Neuronal stem cell (in vitro differentiated cells): ENCODE data around the gene RFT1.
A peak's percentile ranks its signal among the peaks of the same experiment; 100 is the strongest.
"Not testable (repeated sequence)": the region's sequence is repeated elsewhere in the genome, so short reads cannot be mapped to it uniquely, and the experiment has no call there.

Experiments used
- DNase-seq: peaks from one replicate; pipeline ENCODE4 v3.0.0-alpha.2; 2013; ENCODE audit warnings: low spot score
- H2AFZ ChIP-seq: one replicate; pipeline ENCODE4 v1.6.1; 2013; ENCODE audit warnings: mild to moderate bottlenecking, low read length, inconsistent platforms
- H2AK5ac ChIP-seq: 2 replicates; pipeline ENCODE4 v1.6.1; 2013; ENCODE audit warnings: low read depth, mild to moderate bottlenecking, inconsistent platforms, low read length, moderate library complexity, mixed read lengths
- H2BK120ac ChIP-seq: 2 replicates; pipeline ENCODE4 v1.6.1; 2013; ENCODE audit warnings: low read depth, mild to moderate bottlenecking, inconsistent platforms, low read length, moderate library complexity, mixed read lengths
- H2BK12ac ChIP-seq: one replicate; pipeline ENCODE4 v1.6.1; 2013; ENCODE audit warnings: low read length, inconsistent platforms
- H2BK15ac ChIP-seq: 2 replicates; pipeline ENCODE4 v1.6.1; 2013; ENCODE audit warnings: mild to moderate bottlenecking, low read length, inconsistent platforms, mixed read lengths
- H2BK5ac ChIP-seq: one replicate; pipeline ENCODE4 v1.6.1; 2013; ENCODE audit warnings: inconsistent platforms, mild to moderate bottlenecking, low read length, moderate library complexity
- H3K14ac ChIP-seq: one replicate; pipeline ENCODE4 v1.6.1; 2013; ENCODE audit warnings: low read length, inconsistent platforms
- H3K18ac ChIP-seq: 2 replicates; pipeline ENCODE4 v1.6.1; 2013; ENCODE audit warnings: low read length, inconsistent platforms
- H3K23ac ChIP-seq: 2 replicates; pipeline ENCODE4 v1.6.1; 2013; ENCODE audit warnings: low read depth, mild to moderate bottlenecking, mixed read lengths, low read length, inconsistent platforms; ENCODE audit not compliant: poor library complexity
- H3K27ac ChIP-seq: replicated peaks from 3 replicates; pipeline ENCODE4 v1.5.1; 2013; ENCODE audit warnings: low read length, inconsistent platforms
- H3K27me3 ChIP-seq, 3 experiments: 2 replicates each; pipeline ENCODE4 v1.6.1; 2013; ENCODE audit warnings: low read length in 3 of 3, mild to moderate bottlenecking in 2 of 3, inconsistent platforms in 1 of 3, low read depth in 1 of 3, mixed read lengths in 1 of 3, moderate library complexity in 1 of 3; ENCODE audit not compliant: control insufficient read depth in 3 of 3, insufficient read depth in 3 of 3
- H3K36me3 ChIP-seq, 2 donors: replicated peaks in 1 of 2; 2 replicates each; pipeline ENCODE4 v1.6.1; 2013; ENCODE audit warnings: low read length in 2 of 2; ENCODE audit not compliant: control insufficient read depth in 2 of 2, insufficient read depth in 2 of 2
- H3K4ac ChIP-seq: 2 replicates; pipeline ENCODE4 v1.6.1; 2013; ENCODE audit warnings: inconsistent platforms, mild to moderate bottlenecking, low read length, moderate library complexity
- H3K4me1 ChIP-seq, 2 donors: 1 replicate in 1 of 2; 2 replicates in 1 of 2; pipeline ENCODE4 v1.6.1; 2013; ENCODE audit warnings: low read length in 2 of 2, low read depth in 1 of 2; ENCODE audit not compliant: control insufficient read depth in 2 of 2, insufficient read depth in 1 of 2
- H3K4me2 ChIP-seq: one replicate; pipeline ENCODE4 v1.6.1; 2013; ENCODE audit warnings: mild to moderate bottlenecking, low read length, inconsistent platforms; ENCODE audit not compliant: insufficient read depth, poor library complexity, severe bottlenecking
- H3K4me3 ChIP-seq, 2 donors: 2 replicates each; pipeline ENCODE4 v1.5.1; 2013; ENCODE audit warnings: low read length in 2 of 2, mild to moderate bottlenecking in 2 of 2, inconsistent platforms in 1 of 2, moderate library complexity in 1 of 2
- H3K79me1 ChIP-seq: one replicate; pipeline ENCODE4 v1.6.1; 2013; ENCODE audit warnings: low read depth, mild to moderate bottlenecking, inconsistent platforms, low read length, moderate library complexity
- H3K9ac ChIP-seq: one replicate; pipeline ENCODE4 v1.6.1; 2013; ENCODE audit warnings: mild to moderate bottlenecking, low read depth, low read length, inconsistent platforms; ENCODE audit not compliant: poor library complexity
- H3K9me3 ChIP-seq, 2 donors: replicated peaks in 1 of 2; 2 replicates each; pipeline versions ENCODE3 to v1.6.1; 2013; ENCODE audit warnings: low read length in 2 of 2, mild to moderate bottlenecking in 2 of 2, inconsistent platforms in 1 of 2, low read depth in 1 of 2, mixed read lengths in 1 of 2, moderate library complexity in 1 of 2; ENCODE audit not compliant: control insufficient read depth in 2 of 2, insufficient read depth in 1 of 2
- H4K8ac ChIP-seq: one replicate; pipeline ENCODE4 v1.6.1; 2013; ENCODE audit warnings: low read depth, mild to moderate bottlenecking, inconsistent platforms, low read length, moderate library complexity
- H4K91ac ChIP-seq: one replicate; pipeline ENCODE4 v1.6.1; 2013; ENCODE audit warnings: low read length, low read depth, mild to moderate bottlenecking, inconsistent platforms; ENCODE audit not compliant: poor library complexity
- WGBS, 2 donors: extraction: QIAGEN DNeasy Blood & Tissue Kit; methylation state at CpG; one replicate each; pipeline ENCODE4 v1.1.7; 2013; ENCODE audit warnings: missing lambda C conversion rate in 2 of 2, mixed read lengths in 1 of 2; ENCODE audit not compliant: insufficient read length in 2 of 2, insufficient replicate concordance in 1 of 2; ENCODE audit errors: extremely low coverage in 2 of 2; 5-methylcytosine and 5-hydroxymethylcytosine counted together

Gene RFT1

GRCh38 chr3:53151465-53151864, 21.2 kb upstream of the RFT1 start:
- H2BK5ac ChIP-seq = peak overlapping the region; percentile 31
- H2BK12ac ChIP-seq = peak overlapping the region; percentile 35
- WGBS, 2 donors = no CpG with 5 or more reads among the region's 5 CpGs
- no peaks in the 10 kb centered on the region for H3K79me1 ChIP-seq
- no peak overlapping the region for H2BK15ac ChIP-seq
- no peak overlapping the region for H4K91ac ChIP-seq
- DNase-seq = no peak
- no peak overlapping the region for H3K18ac ChIP-seq
- peaks cover 0 to 3% of the 10 kb centered on the region in 2 donors for H3K4me1 ChIP-seq
- no peaks in the 10 kb centered on the region for H3K9me3 ChIP-seq
- no peak overlapping the region for H3K27ac ChIP-seq
- H3K4me3 ChIP-seq = no peak overlapping the region
- H3K4me2 ChIP-seq = no peak overlapping the region
- no peak overlapping the region for H3K4ac ChIP-seq
- no peak overlapping the region for H2AFZ ChIP-seq
- no peak overlapping the region for H3K14ac ChIP-seq
- H3K9ac ChIP-seq = no peak overlapping the region
- no peak overlapping the region for H2BK120ac ChIP-seq
- H2AK5ac ChIP-seq = no peak overlapping the region
- H3K27me3 ChIP-seq = peaks cover 0 to 92% (median 3%) of the 10 kb centered on the region in 3 experiments
- no peak overlapping the region for H3K23ac ChIP-seq
- no peaks in the 10 kb centered on the region for H3K36me3 ChIP-seq
- H4K8ac ChIP-seq = no peak overlapping the region

- not testable (repeated sequence) for H3K4me2 ChIP-seq, H3K14ac ChIP-seq, H2BK5ac ChIP-seq, H3K23ac ChIP-seq, H3K4me1 ChIP-seq, H3K79me1 ChIP-seq, H3K18ac ChIP-seq, H2AK5ac ChIP-seq, H2BK12ac ChIP-seq, H3K27ac ChIP-seq, H3K4me3 ChIP-seq, H3K4ac ChIP-seq, H3K9ac ChIP-seq, H4K8ac ChIP-seq, H2BK15ac ChIP-seq, DNase-seq, H2BK120ac ChIP-seq, H3K9me3 ChIP-seq, H3K36me3 ChIP-seq, H2AFZ ChIP-seq, H4K91ac ChIP-seq
- no CpG with 5 or more reads among the region's 9 CpGs for WGBS, 2 donors
- H3K27me3 ChIP-seq = peaks cover 0 to 93% (median 0%) of the 10 kb centered on the region in 3 experiments
Measured at GRCh38 chr3:53151086-53151438, 20.8 kb upstream of the RFT1 start.

GRCh38 chr3:53150247-53151085, 20.2 kb upstream of the RFT1 start:
- H2BK12ac ChIP-seq = no peak overlapping the region
- WGBS, 2 donors = no CpG with 5 or more reads among the region's 7 CpGs
- H3K79me1 ChIP-seq = no peaks in the 10 kb centered on the region
- no peaks in the 10 kb centered on the region for H3K36me3 ChIP-seq
- H3K4ac ChIP-seq = no peak overlapping the region
- no peak overlapping the region for H2BK15ac ChIP-seq
- no peak overlapping the region for H3K18ac ChIP-seq
- no peak overlapping the region for H3K4me2 ChIP-seq
- no peak overlapping the region for H3K23ac ChIP-seq
- no peak overlapping the region for H4K8ac ChIP-seq
- no peak overlapping the region for H4K91ac ChIP-seq
- peaks cover 0 to 2% of the 10 kb centered on the region in 2 donors for H3K4me1 ChIP-seq
- no peak overlapping the region for H2BK120ac ChIP-seq
- H2BK5ac ChIP-seq = no peak overlapping the region
- H3K4me3 ChIP-seq = no peak overlapping the region
- no peak for DNase-seq
- H3K9ac ChIP-seq = no peak overlapping the region
- no peaks in the 10 kb centered on the region for H3K9me3 ChIP-seq
- no peak overlapping the region for H2AK5ac ChIP-seq
- no peak overlapping the region for H3K27ac ChIP-seq
- no peak overlapping the region for H2AFZ ChIP-seq
- peaks cover 0 to 92% (median 0%) of the 10 kb centered on the region in 3 experiments for H3K27me3 ChIP-seq
- no peak overlapping the region for H3K14ac ChIP-seq

- H2BK120ac ChIP-seq = no peak overlapping the region
Measured at GRCh38 chr3:53149699-53150098, 19.5 kb upstream of the RFT1 start.

More at GRCh38 chr3:53149699-53150098, 19.5 kb upstream of the RFT1 start:
- peak overlapping the region; percentile 1 for H2BK5ac ChIP-seq
- no peak overlapping the region for H3K4me2 ChIP-seq
- no peak overlapping the region for H3K4me3 ChIP-seq
- H4K8ac ChIP-seq = no peak overlapping the region
- H2BK12ac ChIP-seq = no peak overlapping the region
- peaks cover 2% of the 10 kb centered on the region in 2 donors for H3K4me1 ChIP-seq
- H3K4ac ChIP-seq = peak overlapping the region; percentile 8
- no peak for DNase-seq
- no peaks in the 10 kb centered on the region for H3K36me3 ChIP-seq
- H4K91ac ChIP-seq = no peak overlapping the region
- no peak overlapping the region for H3K9ac ChIP-seq
- H3K79me1 ChIP-seq = no peaks in the 10 kb centered on the region
- no peak overlapping the region for H2AK5ac ChIP-seq
- no peak overlapping the region for H2AFZ ChIP-seq
- H2BK15ac ChIP-seq = no peak overlapping the region
- H3K27ac ChIP-seq = no peak overlapping the region
- peak overlapping the region; percentile 47 for H3K14ac ChIP-seq
- H3K27me3 ChIP-seq = peaks cover 0 to 88% (median 0%) of the 10 kb centered on the region in 3 experiments
- no peak overlapping the region for H3K18ac ChIP-seq
- H3K9me3 ChIP-seq = no peaks in the 10 kb centered on the region
- peak overlapping the region; percentile 60 for H3K23ac ChIP-seq
- no CpG with 5 or more reads among the region's 4 CpGs for WGBS, 2 donors
